RWPE1 (cell line): Measurements from ENCODE around the gene FBXW11.

Experiments used
- CTCF ChIA-PET: fragments of 350-600 bp; sonication (Branson Sonifier 250); formaldehyde crosslinking; extraction: SDS; loops from one replicate; lab custom pipeline; 2021; lab: Yijun Ruan, JAX
- POLR2A ChIA-PET: fragments of 400-600 bp; formaldehyde crosslinking; extraction: SDS; loops from one replicate; lab custom pipeline; 2020; ENCODE audit warnings: antibody characterized with exemption; ENCODE audit not compliant: low non-redundant PET; lab: Yijun Ruan, JAX
- DNase-seq: peaks from one replicate; pipeline ENCODE4 v3.0.0; 2012; ENCODE audit warnings: low spot score
- H3K27ac ChIP-seq: fragments of 450-650 bp; 2 replicates; pipeline ENCODE4 v1.5.1; 2017
- CTCF ChIP-seq: fragments of 450-650 bp; conservative IDR thresholded peaks from 2 replicates; pipeline ENCODE4 v1.5.1; 2017; ENCODE audit warnings: low read depth, mild to moderate bottlenecking

FBXW11 gene

GRCh38 chr5:171837522-171837921 lies 168.9 kb downstream of the FBXW11 start:
- no peak for TF ChIP-seq CTCF
- ChIA-PET CTCF (interaction anchor here (0.6 to 1.3 kb wide), 4 partner anchors 14 to 935 kb away, joined by 3 to 4 read pairs (median 3); no protein-coding TSS in a partner anchor), POLR2A (no interaction called here)
- H3K27ac ChIP-seq: no peak overlapping the region
- no peak for DNase-seq

GRCh38 chr5:171835066-171835465 lies 171.4 kb downstream of the FBXW11 start:
- H3K27ac ChIP-seq: no peak overlapping the region
- ChIA-PET POLR2A (no interaction called here), CTCF (interaction anchor here (0.7 kb wide), 1 partner anchor 190 kb away, joined by 4 read pairs; no protein-coding TSS in a partner anchor)
- no peak for TF ChIP-seq CTCF
- peak; percentile 53 for DNase-seq

GRCh38 chr5:171834461-171834860 lies 172.0 kb downstream of the FBXW11 start:
- POLR2A ChIA-PET: no interaction called here
- CTCF ChIA-PET: interaction anchor here (0.6 to 0.7 kb wide), 2 partner anchors 190 to 862 kb away, joined by 3 to 4 read pairs; no protein-coding TSS in a partner anchor
- no peak overlapping the region for H3K27ac ChIP-seq
- no peak for TF ChIP-seq CTCF
- no peak for DNase-seq

- no peak for DNase-seq
- no peak for TF ChIP-seq CTCF
- no peak overlapping the region for H3K27ac ChIP-seq
- ChIA-PET POLR2A (no interaction called here), CTCF (interaction anchor here (0.6 kb wide), 1 partner anchor 209 kb away, joined by 4 read pairs; no protein-coding TSS in a partner anchor)
These were observed 173.7 kb downstream of the FBXW11 start for GRCh38 chr5:171832775-171833174.

GRCh38 chr5:171830686-171831085 lies 175.8 kb downstream of the FBXW11 start:
- DNase-seq: no peak
- ChIA-PET POLR2A (no interaction called here), CTCF (no interaction called here)
- TF ChIP-seq CTCF: no peak
- H3K27ac ChIP-seq: no peak overlapping the region

DNA sequence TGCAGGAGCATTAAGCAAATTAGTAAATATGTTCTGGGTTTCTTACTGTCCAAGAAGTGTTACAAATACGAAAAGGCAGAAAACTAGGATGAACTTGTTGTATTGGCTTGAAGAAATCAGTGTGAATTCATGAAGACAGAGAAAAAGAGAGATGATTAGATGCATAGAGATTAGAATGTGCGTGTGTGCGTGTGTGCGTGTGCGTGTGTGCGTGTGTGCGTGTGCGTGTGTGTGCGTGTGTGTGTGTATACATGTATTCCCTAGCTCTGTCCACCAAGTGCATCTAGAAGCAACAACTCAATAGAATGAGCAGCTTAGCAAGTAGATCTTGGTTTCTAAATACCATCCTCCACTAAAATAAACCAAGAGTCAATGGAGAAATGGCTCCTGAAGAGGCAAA lies 179.3 kb downstream of the FBXW11 start:
- no peak overlapping the region for H3K27ac ChIP-seq
- no peak for TF ChIP-seq CTCF
- DNase-seq: no peak
- CTCF ChIA-PET: no interaction called here
- POLR2A ChIA-PET: no interaction called here

DNA sequence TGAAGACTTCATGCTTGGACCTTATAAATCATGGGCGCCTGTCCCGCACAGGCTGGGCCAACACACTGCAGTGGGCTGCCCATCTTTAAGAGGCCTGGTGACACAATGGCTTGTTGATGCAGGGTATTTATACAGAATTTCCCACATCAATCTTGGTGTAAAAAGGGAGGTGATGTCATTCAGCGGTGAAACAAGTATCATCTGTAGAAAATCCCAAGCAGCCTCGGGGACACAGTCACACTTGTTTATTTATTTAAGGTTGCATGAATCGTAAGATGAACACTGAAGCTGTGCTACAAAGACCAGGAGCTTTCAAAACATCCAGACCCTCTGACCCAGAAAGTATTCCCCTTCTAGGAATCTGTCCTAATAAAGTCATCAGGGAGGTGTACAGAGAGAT lies 180.3 kb downstream of the FBXW11 start:
- ChIA-PET CTCF (no interaction called here), POLR2A (no interaction called here)
- no peak for TF ChIP-seq CTCF
- H3K27ac ChIP-seq: no peak overlapping the region
- DNase-seq: no peak
